IMR-90 (cell line): Measurements from ENCODE around the gene DEFB110. TPM values are rescaled to one million over a fixed set of nuclear protein-coding genes. Genes with fewer than 3 reads are reported as not detected.

Source experiments
- ATAC-seq: fragments of 200-7000 bp; cut with Tn5 transposase; 2 replicates; pipeline ENCODE4 v1.9.1; 2020; ENCODE audit warnings: low read depth, mild to moderate bottlenecking, moderate library complexity
- BruUV-seq: library from RNA; stranded (reverse); fragments of 400-500 nt; replicated peaks from 2 replicates; lab custom pipeline; 2021; lab: Mats Ljungman, UMichigan
- CTCF ChIA-PET: fragments of 300-600 bp; formaldehyde crosslinking; extraction: SDS; loops from one replicate; lab custom pipeline; 2021; ENCODE audit warnings: antibody characterized with exemption; lab: Yijun Ruan, JAX
- POLR2A ChIA-PET: fragments of 300-600 bp; sonication (Branson Sonifier 250); formaldehyde crosslinking; loops from one replicate; lab custom pipeline; 2022; ENCODE audit warnings: antibody characterized with exemption; ENCODE audit not compliant: unreplicated experiment; lab: Charles Lee
- DNase-seq: peaks from one replicate; pipeline ENCODE4 v3.0.0; 2013
- H2AFZ ChIP-seq: replicated peaks from 2 replicates; pipeline ENCODE3; 2013; ENCODE audit warnings: low read length, mild to moderate bottlenecking; ENCODE audit not compliant: poor library complexity
- H2AK5ac ChIP-seq: 2 replicates; pipeline ENCODE4 v1.6.1; 2013; ENCODE audit warnings: low read depth, low read length, inconsistent platforms
- H2AK9ac ChIP-seq: replicated peaks from 2 replicates; pipeline ENCODE3; 2013; ENCODE audit warnings: mild to moderate bottlenecking, low read depth, low read length, moderate library complexity; ENCODE audit not compliant: poor library complexity
- H2BK120ac ChIP-seq: 2 replicates; pipeline ENCODE4 v1.6.1; 2013; ENCODE audit warnings: low read depth, low read length, inconsistent platforms
- H2BK15ac ChIP-seq: 3 replicates; pipeline ENCODE4 v1.6.1; 2013; ENCODE audit warnings: low read depth, low read length, inconsistent platforms
- H2BK20ac ChIP-seq: 2 replicates; pipeline ENCODE4 v1.6.1; 2013; ENCODE audit warnings: low read depth, mild to moderate bottlenecking, inconsistent platforms, low read length, moderate library complexity
- H2BK5ac ChIP-seq: 2 replicates; pipeline ENCODE4 v1.6.1; 2013; ENCODE audit warnings: mild to moderate bottlenecking, low read depth, low read length, inconsistent platforms; ENCODE audit not compliant: poor library complexity, severe bottlenecking
- H3K14ac ChIP-seq: replicated peaks from 2 replicates; pipeline ENCODE4 v1.6.1; 2013; ENCODE audit warnings: low read depth, low read length, inconsistent platforms
- H3K18ac ChIP-seq: 2 replicates; pipeline ENCODE4 v1.6.1; 2013; ENCODE audit warnings: low read depth, low read length, control low read depth
- H3K23ac ChIP-seq: 2 replicates; pipeline ENCODE4 v1.6.1; 2013; ENCODE audit warnings: low read depth, low read length, inconsistent platforms
- H3K27ac ChIP-seq: 2 replicates; pipeline ENCODE4 v1.5.1; 2013; ENCODE audit warnings: mild to moderate bottlenecking, control low read depth, low read length; ENCODE audit not compliant: insufficient read depth
- H3K27me3 ChIP-seq: 2 replicates; pipeline ENCODE4 v1.6.1; 2013; ENCODE audit warnings: low read length; ENCODE audit not compliant: control insufficient read depth, insufficient read depth
- H3K36me3 ChIP-seq: 2 replicates; pipeline ENCODE4 v1.6.1; 2013; ENCODE audit warnings: low read length, mixed read lengths; ENCODE audit not compliant: control insufficient read depth, insufficient read depth
- H3K4ac ChIP-seq: 2 replicates; pipeline ENCODE4 v1.6.1; 2013; ENCODE audit warnings: low read depth, low read length, inconsistent platforms
- H3K4me1 ChIP-seq: 2 replicates; pipeline ENCODE4 v1.6.1; 2013; ENCODE audit warnings: low read length, mixed read lengths; ENCODE audit not compliant: control insufficient read depth, insufficient read depth
- H3K4me2 ChIP-seq: 2 replicates; pipeline ENCODE4 v1.6.1; 2013; ENCODE audit warnings: low read depth, mild to moderate bottlenecking, control low read depth, low read length, moderate library complexity
- H3K4me3 ChIP-seq: 2 replicates; pipeline ENCODE4 v1.5.1; 2013; ENCODE audit warnings: low read depth, mild to moderate bottlenecking, control low read depth, low read length, moderate library complexity; ENCODE audit not compliant: insufficient read depth
- H3K56ac ChIP-seq: 2 replicates; pipeline ENCODE4 v1.6.1; 2013; ENCODE audit warnings: low read length, inconsistent platforms; ENCODE audit not compliant: insufficient read depth; ENCODE audit errors: extremely low read depth
- H3K79me1 ChIP-seq, 2 experiments: 2 replicates each; pipeline ENCODE4 v1.6.1; 2013; ENCODE audit warnings: low read length in 2 of 2, inconsistent platforms in 1 of 2, low read depth in 1 of 2
- H3K9ac ChIP-seq: 2 replicates; pipeline ENCODE4 v1.6.1; 2013; ENCODE audit warnings: low read depth, low read length, control low read depth
- H3K9me1 ChIP-seq: 2 replicates; pipeline ENCODE4 v1.6.1; 2013; ENCODE audit warnings: low read length, inconsistent platforms; ENCODE audit not compliant: insufficient read depth
- H3K9me3 ChIP-seq: 2 replicates; pipeline ENCODE4 v1.6.1; 2013; ENCODE audit warnings: low read length; ENCODE audit not compliant: control insufficient read depth, insufficient read depth
- H4K20me1 ChIP-seq: 2 replicates; pipeline ENCODE4 v1.6.1; 2013; ENCODE audit warnings: low read length, inconsistent platforms; ENCODE audit not compliant: insufficient read depth
- H4K5ac ChIP-seq: 2 replicates; pipeline ENCODE4 v1.6.1; 2013; ENCODE audit warnings: mild to moderate bottlenecking, low read depth, low read length, control low read depth
- H4K8ac ChIP-seq, 2 experiments: 2 replicates each; pipeline ENCODE4 v1.6.1; 2013; ENCODE audit warnings: low read depth in 2 of 2, low read length in 2 of 2, control low read depth in 1 of 2, inconsistent platforms in 1 of 2
- H4K91ac ChIP-seq: 2 replicates; pipeline ENCODE4 v1.6.1; 2013; ENCODE audit warnings: low read depth, low read length, inconsistent platforms; ENCODE audit not compliant: insufficient read depth
- BHLHE40 ChIP-seq: fragments of 150-350 bp; IDR thresholded peaks from 2 replicates; pipeline ENCODE4 v1.6.1; 2016; ENCODE audit warnings: mild to moderate bottlenecking, low read depth, low read length
- CEBPB ChIP-seq: IDR thresholded peaks from 2 replicates; pipeline ENCODE4 v1.6.1; 2012; ENCODE audit warnings: low read depth, low read length, improper control_type of control experiment
- CHD1 ChIP-seq: IDR thresholded peaks from 2 replicates; pipeline ENCODE4 v1.6.1; 2012; ENCODE audit warnings: low read depth, low read length, improper control_type of control experiment
- CTCF ChIP-seq: conservative IDR thresholded peaks from 2 replicates; pipeline ENCODE4 v1.5.1; 2012; ENCODE audit warnings: mild to moderate bottlenecking, low read depth, low read length, improper control_type of control experiment
- ELK1 ChIP-seq: fragments of 150-350 bp; IDR thresholded peaks from 2 replicates; pipeline ENCODE4 v1.6.1; 2016; ENCODE audit warnings: low read depth, mild to moderate bottlenecking, low read length, moderate library complexity, borderline replicate concordance
- FOS ChIP-seq: fragments of 150-350 bp; IDR thresholded peaks from 2 replicates; pipeline ENCODE4 v1.6.1; 2016; ENCODE audit warnings: low read depth, low read length
- MAFK ChIP-seq: IDR thresholded peaks from 2 replicates; pipeline ENCODE4 v1.6.1; 2012; ENCODE audit warnings: low read depth, low read length, improper control_type of control experiment
- MAZ ChIP-seq: IDR thresholded peaks from 2 replicates; pipeline ENCODE4 v1.6.1; 2012; ENCODE audit warnings: low read depth, mild to moderate bottlenecking, low read length, improper control_type of control experiment, moderate library complexity, borderline replicate concordance
- MXI1 ChIP-seq: IDR thresholded peaks from 2 replicates; pipeline ENCODE4 v1.6.1; 2012; ENCODE audit warnings: low read depth, mild to moderate bottlenecking, low read length, moderate library complexity, borderline replicate concordance
- NFE2L2 ChIP-seq: fragments of 150-350 bp; IDR thresholded peaks from 2 replicates; pipeline ENCODE4 v1.6.1; 2016; ENCODE audit warnings: low read depth, mild to moderate bottlenecking, low read length
- POLR2A ChIP-seq: IDR thresholded peaks from 2 replicates; pipeline ENCODE4 v1.6.1; 2012; ENCODE audit warnings: mild to moderate bottlenecking, low read depth, low read length
- RAD21 ChIP-seq: IDR thresholded peaks from 2 replicates; pipeline ENCODE4 v1.6.1; 2012; ENCODE audit warnings: low read length, improper control_type of control experiment
- RCOR1 ChIP-seq: IDR thresholded peaks from 2 replicates; pipeline ENCODE4 v1.6.1; 2012; ENCODE audit warnings: mild to moderate bottlenecking, low read length, improper control_type of control experiment; ENCODE audit not compliant: insufficient replicate concordance
- RFX5 ChIP-seq: IDR thresholded peaks from 2 replicates; pipeline ENCODE4 v1.8.0; 2012; ENCODE audit warnings: low read depth, mild to moderate bottlenecking, low read length, moderate library complexity
- SMC3 ChIP-seq: fragments of 150-350 bp; IDR thresholded peaks from 2 replicates; pipeline ENCODE4 v1.6.1; 2016; ENCODE audit warnings: low read depth, mild to moderate bottlenecking, antibody characterized with exemption, low read length, moderate library complexity
- USF2 ChIP-seq: fragments of 150-350 bp; IDR thresholded peaks from 2 replicates; pipeline ENCODE4 v1.6.1; 2017; ENCODE audit warnings: mild to moderate bottlenecking, antibody characterized with exemption, low read length, low read depth
- WGBS, 2 experiments: methylation state at CpG; one replicate each; pipeline versions ENCODE4 v1.1.5 to v1.1.7; 2013; ENCODE audit warnings: missing lambda C conversion rate in 2 of 2; ENCODE audit not compliant: insufficient read length in 1 of 2; ENCODE audit errors: extremely low coverage in 2 of 2; 5-methylcytosine and 5-hydroxymethylcytosine counted together
- dilution Hi-C: fragments of 300-500 bp; cut with HindIII; formaldehyde crosslinking; loops from one replicate; pipeline ENCODE4 v1.14.3; 2018; ENCODE audit warnings: low sequenced_read_pairs; ENCODE audit not compliant: unreplicated experiment
- in situ Hi-C: fragments of 300-500 bp; cut with MboI; formaldehyde crosslinking; loops from 3 replicates; pipeline ENCODE4 v1.14.3; 2019; ENCODE audit warnings: low sequenced_read_pairs, inconsistent platforms, mixed read lengths
- intact Hi-C: fragments of 100-400 bp; cut with micrococcal nuclease; formaldehyde crosslinking; loops from 2 replicates; pipeline ENCODE4 v1.10.0; 2022
- polyA plus RNA-seq, 3 experiments: library from polyadenylated mRNA; depleted of rRNA; stranded (reverse); fragments of >200 nt; gene quantifications; 2 replicates each; pipeline ENCODE4 v1.2.3, GENCODE V29; 2012; ENCODE audit warnings: low replicate concordance in 1 of 3
- total RNA-seq: library from RNA; depleted of rRNA; stranded (reverse); fragments of >200 nt; gene quantifications from 2 replicates; pipeline ENCODE4 v1.2.3, GENCODE V29; 2012

Gene DEFB110
- total and polyA plus RNA-seq, 2 of the 4 experiments (the other 2 are of a cell fraction) = not detected

- BruUV-seq = no TSS peak
- no peak overlapping the region for H3K18ac ChIP-seq
- TF ChIP-seq RFX5 (no peak), ELK1 (no peak), MXI1 (no peak), CHD1 (no peak), SMC3 (no peak), CEBPB (no peak), MAZ (no peak), FOS (no peak), NFE2L2 (no peak), USF2 (no peak), BHLHE40 (no peak), POLR2A (no peak), RAD21 (no peak), CTCF (no peak), MAFK (no peak), RCOR1 (no peak)
- H3K56ac ChIP-seq = no peak overlapping the region
- in situ Hi-C loops (no loop called here), intact Hi-C loops (no loop called here), dilution Hi-C loops (no loop called here)
- H2BK20ac ChIP-seq = no peak overlapping the region
- POLR2A ChIA-PET = no interaction called here
- no peak for DNase-seq
- H3K23ac ChIP-seq = no peak overlapping the region
- no peak overlapping the region for H4K5ac ChIP-seq
- no peak overlapping the region for H2AK9ac ChIP-seq
- H3K14ac ChIP-seq = no peak overlapping the region
- CTCF ChIA-PET = no interaction called here
- no peak overlapping the region for H2BK120ac ChIP-seq
- no peak overlapping the region for H3K27ac ChIP-seq
- no peak overlapping the region for H3K4me2 ChIP-seq
- no peaks in the 10 kb centered on the region for H3K36me3 ChIP-seq
- no peak for ATAC-seq
- H4K20me1 ChIP-seq = no peaks in the 10 kb centered on the region
- H3K9me1 ChIP-seq = no peaks in the 10 kb centered on the region
- H3K27me3 ChIP-seq = no peaks in the 10 kb centered on the region
- H2BK5ac ChIP-seq = no peak overlapping the region
- WGBS, 2 experiments = no CpG with 5 or more reads among the region's 2 CpGs
- H3K79me1 ChIP-seq = no peaks in the 10 kb centered on the region
- no peaks in the 10 kb centered on the region for H3K4me1 ChIP-seq
- H2AK5ac ChIP-seq = no peak overlapping the region
- no peak overlapping the region for H4K91ac ChIP-seq
- H3K4ac ChIP-seq = no peak overlapping the region
- no peaks in the 10 kb centered on the region for H3K9me3 ChIP-seq
- H3K9ac ChIP-seq = no peak overlapping the region
- no peak overlapping the region for H4K8ac ChIP-seq
- no peak overlapping the region for H2AFZ ChIP-seq
- no peak overlapping the region for H2BK15ac ChIP-seq
- no peak overlapping the region for H3K4me3 ChIP-seq
Observed at GRCh38 chr6:50070101-50070500, 48.3 kb upstream of the DEFB110 start.
